GM12891 (cell line): Measurements from ENCODE around the gene HTT-AS. TPM values are rescaled to one million over a fixed set of nuclear protein-coding genes. Genes with fewer than 3 reads are reported as not detected.

Experiments used
- DNase-seq: peaks from one replicate; pipeline ENCODE4 v3.0.0; 2011; ENCODE audit warnings: low spot score; ENCODE audit not compliant: insufficient read length
- FAIRE-seq: peaks from 2 replicates; lab custom pipeline; 2011; peaks lifted over from hg19 to GRCh38; lab: Jason Lieb, UNC
- PAX5 ChIP-seq: IDR thresholded peaks from 2 replicates; pipeline ENCODE4 v1.6.1; 2011; ENCODE audit warnings: low read length, moderate library complexity, mild to moderate bottlenecking; ENCODE audit not compliant: insufficient read depth, severe bottlenecking
- POLR2A ChIP-seq: IDR thresholded peaks from 2 replicates; pipeline ENCODE4 v1.6.1; 2011; ENCODE audit warnings: low read depth, low read length, control low read depth
- POLR2AphosphoS5 ChIP-seq: IDR thresholded peaks from 2 replicates; pipeline ENCODE4 v1.6.1; 2011; ENCODE audit warnings: low read depth, low read length, control low read depth
- POU2F2 ChIP-seq: IDR thresholded peaks from 2 replicates; pipeline ENCODE4 v1.6.1; 2011; ENCODE audit warnings: low read depth, mild to moderate bottlenecking, control low read depth, low read length, moderate library complexity
- SPI1 ChIP-seq: IDR thresholded peaks from 2 replicates; pipeline ENCODE4 v1.6.1; 2011; ENCODE audit warnings: low read depth, low read length, control low read depth
- TAF1 ChIP-seq: IDR thresholded peaks from 2 replicates; pipeline ENCODE4 v1.6.1; 2011; ENCODE audit warnings: low read depth, low read length, control low read depth
- polyA plus RNA-seq: library from polyadenylated mRNA; unstranded; fragments of >200 nt; gene quantifications from one replicate; pipeline ENCODE4 v1.2.1, GENCODE V29; 2012; ENCODE audit warnings: low read depth, missing spikeins, inconsistent platforms; ENCODE audit not compliant: missing spikeins

The HTT-AS gene
- polyA plus RNA-seq: not detected

- peak; percentile 99 for FAIRE-seq
- TF ChIP-seq POLR2AphosphoS5 (peak; percentile 22; the same call in 1 of the 2 replicates), SPI1 (no peak), POU2F2 (no peak), POLR2A (peak; percentile 67), PAX5 (no peak), TAF1 (peak; percentile 95)
- DNase-seq: peak; percentile 85
Observed at GRCh38 chr4:3074078-3074845, at the start of gene HTT-AS, which contains the start of gene HTT. HTT-AS (minus strand) TSS chr4:3074538. HTT (plus strand) TSS chr4:3074681; CDS start chr4:3074826, 145 bp downstream.

GRCh38 chr4:3123181-3123671, 48.9 kb upstream of the HTT-AS start:
- FAIRE-seq (peak; percentile 16), DNase-seq (no peak)
- TF ChIP-seq SPI1 (no peak), POLR2AphosphoS5 (no peak), POU2F2 (no peak), POLR2A (no peak), TAF1 (no peak), PAX5 (no peak)

DNA sequence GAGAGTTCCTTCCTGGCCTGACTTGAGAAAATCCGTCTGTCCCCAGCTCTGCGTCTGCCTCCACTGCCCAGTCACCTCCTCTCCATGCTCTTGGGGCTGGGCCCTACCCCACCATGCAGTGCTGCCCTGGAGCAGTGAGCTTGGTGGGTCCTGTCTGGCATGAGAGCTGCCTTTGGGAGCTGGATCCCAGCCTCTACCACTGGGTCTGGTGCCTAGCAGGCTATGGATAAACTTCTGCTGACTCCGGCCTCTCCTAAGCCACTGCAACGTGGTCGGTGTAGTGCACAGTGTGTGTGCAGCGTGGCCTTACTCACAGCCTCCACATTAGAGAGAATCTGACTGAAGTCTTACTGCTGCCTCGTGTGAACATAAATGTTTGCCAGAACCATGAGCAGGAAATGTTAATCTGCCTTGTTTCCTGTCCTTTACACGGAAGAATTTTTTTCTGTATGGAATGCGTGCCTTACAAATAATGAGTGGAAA, 47.8 kb upstream of the HTT-AS start:
- DNase-seq (no peak), FAIRE-seq (no peak)
- no peak for TF ChIP-seq SPI1
- TF ChIP-seq POU2F2: no peak
- no peak for TF ChIP-seq POLR2A
- TF ChIP-seq PAX5: no peak
- TF ChIP-seq TAF1: no peak
- TF ChIP-seq POLR2AphosphoS5: no peak

GRCh38 chr4:3121596-3121995, 47.3 kb upstream of the HTT-AS start:
- FAIRE-seq (no peak), DNase-seq (no peak)
- TF ChIP-seq SPI1: no peak
- no peak for TF ChIP-seq PAX5
- TF ChIP-seq POLR2A: no peak
- TF ChIP-seq TAF1: no peak
- TF ChIP-seq POLR2AphosphoS5: no peak
- TF ChIP-seq POU2F2: no peak

DNA sequence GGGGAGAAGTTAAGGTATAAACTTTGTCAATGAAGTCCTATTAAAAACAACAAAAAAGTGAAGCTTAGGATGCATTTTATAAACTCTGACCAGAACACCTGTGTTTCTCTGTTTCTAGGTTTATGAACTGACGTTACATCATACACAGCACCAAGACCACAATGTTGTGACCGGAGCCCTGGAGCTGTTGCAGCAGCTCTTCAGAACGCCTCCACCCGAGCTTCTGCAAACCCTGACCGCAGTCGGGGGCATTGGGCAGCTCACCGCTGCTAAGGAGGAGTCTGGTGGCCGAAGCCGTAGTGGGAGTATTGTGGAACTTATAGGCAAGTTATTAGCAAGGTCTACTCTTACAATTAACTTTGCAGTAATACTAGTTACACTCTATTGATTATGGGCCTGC, 46.8 kb upstream of the HTT-AS start:
- DNase-seq (no peak), FAIRE-seq (no peak)
- TF ChIP-seq POLR2A (no peak), POLR2AphosphoS5 (no peak), POU2F2 (no peak), TAF1 (no peak), SPI1 (no peak), PAX5 (no peak)

- DNase-seq: no peak
- FAIRE-seq: no peak
- TF ChIP-seq PAX5 (no peak), POU2F2 (no peak), POLR2AphosphoS5 (no peak), TAF1 (no peak), POLR2A (no peak), SPI1 (no peak)
Observed at GRCh38 chr4:3119464-3119863, 45.1 kb upstream of the HTT-AS start.

DNA sequence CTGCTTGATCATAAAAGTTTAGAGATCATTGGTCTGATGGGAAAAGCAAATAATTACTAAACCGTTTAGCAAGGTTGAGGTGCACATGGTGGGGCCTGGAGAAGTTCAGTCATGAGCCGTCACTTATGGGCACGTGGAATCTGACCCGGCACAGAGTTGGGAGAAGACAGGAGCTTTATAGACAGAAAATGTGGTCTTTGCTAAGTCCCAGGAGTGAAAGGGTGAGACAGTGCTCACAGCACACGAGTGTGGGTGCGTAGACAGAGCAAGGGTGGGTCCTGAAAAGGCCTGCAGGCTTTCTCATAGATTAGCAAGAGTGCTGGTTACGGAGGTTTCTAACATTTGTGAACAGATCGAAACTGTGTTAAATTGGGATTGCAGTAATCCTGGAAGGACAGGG, 44.0 kb upstream of the HTT-AS start:
- no peak for FAIRE-seq

DNA sequence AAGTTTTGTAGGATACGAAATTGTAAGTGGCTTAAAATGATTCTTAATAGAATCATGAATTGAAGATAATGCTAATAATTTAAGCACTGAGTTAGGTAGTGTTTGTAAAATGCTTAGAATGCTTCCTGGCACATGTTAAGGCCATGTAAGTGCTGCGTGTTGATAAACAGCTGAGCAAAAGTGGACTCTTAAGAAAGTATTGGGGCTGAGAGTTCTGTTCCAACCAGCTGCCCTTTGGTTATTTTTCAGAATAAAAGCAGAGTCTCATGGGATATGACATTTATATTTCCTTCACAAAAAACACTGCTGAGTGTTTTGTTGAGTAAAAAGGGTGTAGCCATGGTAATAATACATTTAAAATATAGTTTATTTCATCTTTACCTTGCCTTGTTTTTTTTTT, 42.6 kb upstream of the HTT-AS start:
- no peak for DNase-seq
- TF ChIP-seq POLR2A (no peak), PAX5 (no peak), SPI1 (no peak)
- FAIRE-seq: no peak

More for the DNA sequence above, 44.0 kb upstream of the HTT-AS start:
- no peak for DNase-seq
- no peak for TF ChIP-seq SPI1
- no peak for TF ChIP-seq POU2F2
- no peak for TF ChIP-seq POLR2A
- TF ChIP-seq TAF1: no peak
- TF ChIP-seq POLR2AphosphoS5: no peak
- TF ChIP-seq PAX5: no peak

- FAIRE-seq: no peak
- DNase-seq: no peak
- TF ChIP-seq PAX5 (no peak), TAF1 (no peak), POLR2A (no peak; the same call in 1 of the 2 replicates), POU2F2 (no peak), POLR2AphosphoS5 (no peak), SPI1 (no peak)
Observed at GRCh38 chr4:3115637-3116270, 41.4 kb upstream of the HTT-AS start.
